DMS53 treated with DMSO at 0.1 percent for 48 hours (cell line): ENCODE results near the gene LRMDA.

Source experiments
- DNase-seq: peaks from one replicate; lab custom pipeline; 2025; ENCODE audit not compliant: unreplicated experiment; lab: John Stamatoyannopoulos, UW

LRMDA gene

GRCh38 chr10:76548716-76549115, 1117.3 kb downstream of the LRMDA start:
- no peak for DNase-seq

- DNase-seq = no peak
Observed at GRCh38 chr10:76549171-76549570, 1117.7 kb downstream of the LRMDA start.

GRCh38 chr10:76550806-76551205, 1119.4 kb downstream of the LRMDA start:
- no peak for DNase-seq

GRCh38 chr10:76552091-76552873, 1120.9 kb downstream of the LRMDA start:
- no peak for DNase-seq

GRCh38 chr10:76553263-76554032, 1122.0 kb downstream of the LRMDA start:
- no peak for DNase-seq

GRCh38 chr10:76554033-76554408, 1122.6 kb downstream of the LRMDA start:
- DNase-seq = no peak

GRCh38 chr10:76554478-76554877, 1123.1 kb downstream of the LRMDA start:
- DNase-seq = no peak

- no peak for DNase-seq
Observed at GRCh38 chr10:76555067-76555670, 1123.7 kb downstream of the LRMDA start.

GRCh38 chr10:76557366-76557765, 1125.9 kb downstream of the LRMDA start:
- DNase-seq = no peak

- DNase-seq = no peak
Observed at GRCh38 chr10:76558586-76558985, 1127.2 kb downstream of the LRMDA start.

- no peak for DNase-seq
Observed at GRCh38 chr10:76558996-76559891, 1127.8 kb downstream of the LRMDA start.

- DNase-seq = no peak
Observed at GRCh38 chr10:76559892-76560220, 1128.4 kb downstream of the LRMDA start.

GRCh38 chr10:76560338-76560737, 1128.9 kb downstream of the LRMDA start:
- DNase-seq = no peak

- no peak for DNase-seq
Observed at GRCh38 chr10:76563286-76563685, 1131.9 kb downstream of the LRMDA start.

GRCh38 chr10:76572021-76572420, 1140.6 kb downstream of the LRMDA start:
- DNase-seq = no peak

- DNase-seq = no peak
Observed at GRCh38 chr10:76576276-76576962, 1145.0 kb downstream of the LRMDA start.

GRCh38 chr10:76577455-76577854, 1146.0 kb downstream of the LRMDA start:
- DNase-seq = no peak

- peak; percentile 4 for DNase-seq
Observed at GRCh38 chr10:76581506-76582256, 1150.3 kb downstream of the LRMDA start.

GRCh38 chr10:76582531-76582930, 1151.1 kb downstream of the LRMDA start:
- DNase-seq = no peak

GRCh38 chr10:76583711-76584161, 1152.3 kb downstream of the LRMDA start:
- DNase-seq = no peak
